ENCODE results near the gene TFEB. TPM values are rescaled to one million over a fixed set of nuclear protein-coding genes. Genes with fewer than 3 reads are reported as not detected.

The TFEB gene
- total and polyA plus RNA-seq, 8 donors: 7.6 to 37.0 (median 9.8) TPM

- H3K27ac ChIP-seq: no peak overlapping the region
- H3K4me3 ChIP-seq: no peak overlapping the region
- no peaks in the 10 kb centered on the region for H3K27me3 ChIP-seq
- H3K9me3 ChIP-seq: no peaks in the 10 kb centered on the region
- DNase-seq (peak in 1 of 4 donors; percentile 47), ATAC-seq (no peak)
- TF ChIP-seq, protein P1, sequence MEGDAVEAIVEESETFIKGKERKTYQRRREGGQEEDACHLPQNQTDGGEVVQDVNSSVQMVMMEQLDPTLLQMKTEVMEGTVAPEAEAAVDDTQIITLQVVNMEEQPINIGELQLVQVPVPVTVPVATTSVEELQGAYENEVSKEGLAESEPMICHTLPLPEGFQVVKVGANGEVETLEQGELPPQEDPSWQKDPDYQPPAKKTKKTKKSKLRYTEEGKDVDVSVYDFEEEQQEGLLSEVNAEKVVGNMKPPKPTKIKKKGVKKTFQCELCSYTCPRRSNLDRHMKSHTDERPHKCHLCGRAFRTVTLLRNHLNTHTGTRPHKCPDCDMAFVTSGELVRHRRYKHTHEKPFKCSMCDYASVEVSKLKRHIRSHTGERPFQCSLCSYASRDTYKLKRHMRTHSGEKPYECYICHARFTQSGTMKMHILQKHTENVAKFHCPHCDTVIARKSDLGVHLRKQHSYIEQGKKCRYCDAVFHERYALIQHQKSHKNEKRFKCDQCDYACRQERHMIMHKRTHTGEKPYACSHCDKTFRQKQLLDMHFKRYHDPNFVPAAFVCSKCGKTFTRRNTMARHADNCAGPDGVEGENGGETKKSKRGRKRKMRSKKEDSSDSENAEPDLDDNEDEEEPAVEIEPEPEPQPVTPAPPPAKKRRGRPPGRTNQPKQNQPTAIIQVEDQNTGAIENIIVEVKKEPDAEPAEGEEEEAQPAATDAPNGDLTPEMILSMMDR (IDR thresholded peaks at IDR 0.05): no peak
- intact Hi-C loops (cut with DNase I): no loop called here
- peaks cover 0 to 20% of the 10 kb centered on the region in 2 donors for H3K36me3 ChIP-seq
- peaks cover 0 to 3% of the 10 kb centered on the region in 2 donors for H3K4me1 ChIP-seq
Measured at GRCh38 chr6:41695825-41696224, 39.6 kb downstream of the TFEB start.

DNA sequence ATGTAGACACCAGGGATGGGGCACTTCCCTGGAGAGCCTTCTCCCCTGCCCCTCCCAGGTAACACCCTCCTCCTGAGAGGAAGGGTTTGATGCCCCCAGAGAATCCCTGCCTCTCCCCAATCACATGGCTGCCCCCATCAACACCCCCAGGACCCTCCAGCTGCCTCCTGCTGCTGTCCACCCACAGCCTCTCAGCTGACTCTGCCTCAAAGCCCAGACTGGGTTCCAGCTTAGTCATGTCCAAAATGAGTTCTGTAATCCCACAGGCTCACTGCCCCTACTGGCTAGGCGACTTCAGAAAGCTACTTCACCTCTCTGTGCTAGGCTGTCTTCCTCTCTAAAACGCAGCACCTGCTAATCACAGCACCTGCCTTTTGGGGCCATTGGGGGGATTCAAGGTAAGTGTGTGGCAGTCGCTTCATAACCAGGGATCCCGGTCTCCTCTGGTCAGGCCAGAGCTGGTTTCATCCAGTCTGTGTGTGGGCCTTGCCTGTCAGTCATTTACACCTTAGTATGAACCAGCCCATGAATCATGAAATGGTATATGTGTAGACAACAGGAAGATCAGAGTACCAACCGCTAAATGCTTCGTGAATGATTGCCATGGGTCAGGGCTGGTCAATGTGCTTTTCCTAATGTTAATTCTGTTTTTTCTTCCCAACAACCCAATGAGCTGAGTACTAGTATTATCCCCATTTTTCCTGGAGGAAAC, 40.4 kb downstream of the TFEB start:
- Histone ChIP-seq H3K9me3 (no peaks in the 10 kb centered on the region), H3K27ac (no peak overlapping the region), H3K4me1 (peaks cover 0 to 3% of the 10 kb centered on the region in 2 donors), H3K4me3 (no peak overlapping the region), H3K36me3 (peaks cover 0 to 28% of the 10 kb centered on the region in 2 donors), H3K27me3 (no peaks in the 10 kb centered on the region)
- ATAC-seq: peak; percentile 17
- intact Hi-C loops (cut with DNase I): no loop called here
- peak in 1 of 4 donors; percentile 10 for DNase-seq
- TF ChIP-seq, protein P1 (IDR thresholded peaks at IDR 0.05): no peak

DNA sequence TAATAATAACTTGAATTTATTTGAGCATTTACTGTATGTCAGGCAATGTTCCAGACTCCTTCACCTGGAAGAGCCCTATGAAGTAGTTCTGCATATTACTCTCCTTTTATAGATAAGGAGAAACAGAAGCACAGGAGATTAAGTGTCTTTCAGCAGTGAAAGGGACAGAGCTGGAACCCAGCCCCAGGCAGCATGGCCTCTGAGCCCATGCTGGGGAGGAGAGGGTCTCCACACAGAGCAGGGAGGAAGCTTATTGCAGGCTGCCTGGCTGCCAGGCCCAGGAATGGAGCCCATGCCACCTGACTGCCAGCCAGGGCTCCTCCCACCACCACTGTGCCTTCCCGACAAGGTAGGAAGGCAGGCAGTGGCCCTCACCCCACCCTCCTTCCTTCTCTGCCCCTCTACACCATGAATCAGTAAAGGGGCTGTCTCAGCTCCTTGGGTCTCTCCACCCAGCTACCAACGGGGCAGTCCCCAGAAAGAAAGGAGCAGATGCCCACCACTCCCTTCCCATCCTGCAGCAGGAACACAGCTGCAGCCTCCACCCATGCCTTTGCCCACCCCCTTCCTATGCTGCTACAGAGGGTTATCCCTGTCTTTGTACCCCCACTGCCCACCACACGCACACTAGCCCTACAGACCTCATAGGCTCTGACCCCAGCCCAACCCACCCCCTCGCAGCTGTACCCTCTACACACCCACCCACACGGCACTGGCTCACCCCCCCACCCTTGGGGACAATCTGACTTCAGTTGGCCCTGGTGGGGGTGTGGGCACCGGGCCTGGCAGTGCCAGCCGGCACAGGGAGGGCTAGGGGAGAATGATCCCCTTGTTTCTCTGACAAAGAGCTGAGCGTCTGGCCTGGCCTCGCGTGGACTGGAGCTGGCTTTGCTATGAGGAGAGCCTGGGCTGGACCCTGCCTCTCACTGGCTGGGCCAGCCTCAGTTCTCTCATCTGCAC, 41.8 kb downstream of the TFEB start:
- TF ChIP-seq, protein P1 (IDR thresholded peaks at IDR 0.05): no peak
- DNase-seq: no peak
- H3K27me3 ChIP-seq: no peaks in the 10 kb centered on the region
- H3K4me1 ChIP-seq: peaks cover 0 to 3% of the 10 kb centered on the region in 2 donors
- intact Hi-C loops (cut with DNase I): no loop called here
- no peak overlapping the region for H3K27ac ChIP-seq
- no peak overlapping the region for H3K4me3 ChIP-seq
- peaks cover 0 to 35% of the 10 kb centered on the region in 2 donors for H3K36me3 ChIP-seq
- ATAC-seq: peak; percentile 46
- H3K9me3 ChIP-seq: no peaks in the 10 kb centered on the region

DNA sequence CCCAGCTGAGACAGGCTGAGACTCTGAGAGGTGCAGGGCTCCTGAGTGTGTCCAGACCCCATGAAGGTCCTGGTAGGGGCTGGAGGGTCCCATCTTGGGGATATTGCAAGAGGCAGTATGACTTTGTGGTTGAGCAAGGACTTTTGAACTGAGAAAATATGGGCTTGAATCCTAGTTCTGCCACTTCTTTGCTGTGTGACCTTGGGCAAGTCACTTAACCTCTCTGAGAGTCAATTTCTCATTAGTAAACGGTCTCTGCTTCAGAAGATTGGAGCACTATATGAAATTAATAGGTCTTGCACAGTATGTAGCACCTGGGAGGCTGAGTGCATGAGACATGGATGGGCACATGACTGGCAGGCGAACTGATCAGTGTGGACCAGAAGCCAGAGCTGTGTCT, 42.7 kb downstream of the TFEB start:
- peaks cover 0 to 3% of the 10 kb centered on the region in 2 donors for H3K4me1 ChIP-seq
- no peak overlapping the region for H3K4me3 ChIP-seq
- no peak overlapping the region for H3K27ac ChIP-seq
- DNase-seq (no peak), ATAC-seq (no peak)
- H3K9me3 ChIP-seq: no peaks in the 10 kb centered on the region
- intact Hi-C loops (cut with DNase I): no loop called here
- no peaks in the 10 kb centered on the region for H3K27me3 ChIP-seq
- TF ChIP-seq, protein P1 (IDR thresholded peaks at IDR 0.05): no peak
- H3K36me3 ChIP-seq: peaks cover 0 to 37% of the 10 kb centered on the region in 2 donors

Measured in left lung (tissue), 10 donors.